Stimulated activated CD8-positive, alpha-beta memory T cell treated with anti-CD3 and anti-CD28 coated beads, Interleukin-7, amount 100 ng/mL, for 1 hour (primary cell): ENCODE measurements around the gene STK39.

ENCODE experiments used
- DNase-seq, 2 donors: peaks; one replicate each; pipeline ENCODE4 v3.0.0-alpha.2; 2020; ENCODE audit warnings: low read depth in 2 of 2

Gene STK39

DNA sequence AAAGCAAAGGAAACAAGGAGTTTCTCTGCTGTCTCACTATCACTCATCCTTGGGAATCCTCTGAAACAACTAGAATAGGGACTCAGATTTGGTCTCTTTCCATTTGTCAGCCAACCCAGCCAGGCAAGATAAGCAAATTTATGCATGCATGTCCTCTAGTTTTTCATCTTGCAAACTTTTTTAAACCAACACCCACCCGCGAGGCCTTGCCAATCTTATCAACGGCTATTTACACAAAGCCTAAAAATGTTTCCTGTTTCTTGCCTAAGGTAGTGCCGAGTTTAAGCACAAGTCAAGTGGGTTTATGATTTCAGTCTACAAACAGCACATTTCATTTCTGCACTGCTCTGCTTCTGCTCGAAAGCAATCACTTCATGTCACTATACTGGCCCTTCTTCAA, 240.9 kb downstream of the STK39 start:
- DNase-seq = no peak

- DNase-seq = no peak
Observed at GRCh38 chr2:168005586-168005985, 241.8 kb downstream of the STK39 start.

DNA sequence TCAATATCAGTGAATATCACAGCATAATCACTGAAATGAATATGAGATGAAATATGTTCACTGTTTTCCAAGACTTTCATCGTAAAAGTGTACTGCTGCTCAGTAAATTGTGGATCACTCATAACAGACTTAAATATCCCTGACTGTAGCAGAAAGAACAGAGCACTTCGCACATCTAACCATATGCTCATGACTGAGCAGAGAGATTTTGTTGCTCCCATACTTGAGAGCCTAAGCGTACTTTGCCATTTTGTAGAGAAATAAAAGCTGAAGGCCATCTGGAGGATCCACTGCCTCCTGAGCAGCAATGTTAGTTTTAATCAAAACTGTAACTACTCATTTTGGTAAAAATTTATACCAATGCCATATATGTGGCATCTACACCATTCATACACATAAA, 243.5 kb downstream of the STK39 start:
- no peak for DNase-seq

DNA sequence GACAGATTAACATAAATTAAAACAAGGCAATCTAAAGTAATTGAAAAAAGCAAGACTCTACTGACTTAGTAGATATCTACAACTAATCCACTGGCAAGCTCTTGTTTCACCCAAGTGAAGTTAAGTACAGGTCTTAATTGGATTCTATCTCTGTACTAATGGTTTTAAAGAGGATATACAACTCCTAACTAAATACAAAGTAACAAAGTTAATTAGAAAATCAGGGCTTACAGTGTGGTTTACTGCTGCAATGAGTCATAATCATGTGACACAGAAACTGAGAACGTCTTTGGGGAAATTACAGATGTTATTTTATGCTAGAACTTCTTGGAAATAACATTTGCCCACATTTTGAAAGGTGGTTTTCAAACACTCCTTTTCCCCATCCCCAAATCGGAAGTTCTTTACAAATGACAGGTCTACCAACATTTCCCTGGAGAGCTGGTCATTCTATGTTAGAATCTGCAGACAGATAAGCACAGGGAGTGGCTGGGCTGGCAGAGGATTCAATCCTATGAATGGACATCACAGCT, 245.3 kb downstream of the STK39 start:
- no peak for DNase-seq

GRCh38 chr2:167992278-167992677, 255.1 kb downstream of the STK39 start:
- DNase-seq = no peak

GRCh38 chr2:167990062-167990461, 257.3 kb downstream of the STK39 start:
- DNase-seq = no peak

GRCh38 chr2:167988296-167988695, 259.1 kb downstream of the STK39 start:
- no peak for DNase-seq

DNA sequence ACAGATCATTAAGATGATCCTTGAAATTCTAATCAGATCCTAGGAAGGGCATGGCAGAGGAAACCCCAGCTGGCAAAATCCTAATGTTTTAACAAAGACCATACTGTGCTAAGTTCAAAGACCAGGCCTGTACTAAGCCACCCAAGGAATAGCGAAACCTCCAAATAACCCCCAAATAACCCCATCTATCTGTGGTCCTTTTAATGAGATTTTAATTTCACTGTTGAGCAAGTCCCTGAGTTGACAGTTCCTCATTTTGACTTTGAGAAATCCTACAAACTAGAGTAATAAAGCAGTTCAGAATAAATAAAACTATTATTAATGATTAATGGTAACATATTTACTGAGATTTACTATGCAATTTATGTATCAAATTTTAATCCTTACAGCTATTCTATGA, 259.8 kb downstream of the STK39 start:
- DNase-seq = no peak

- DNase-seq = no peak
Observed at GRCh38 chr2:167987026-167987425, 260.4 kb downstream of the STK39 start.

GRCh38 chr2:167986223-167986622, 261.2 kb downstream of the STK39 start:
- no peak for DNase-seq

- no peak for DNase-seq
Observed at GRCh38 chr2:167981945-167982344, 265.4 kb downstream of the STK39 start.

GRCh38 chr2:167980439-167980838, 267.0 kb downstream of the STK39 start:
- no peak for DNase-seq

DNA sequence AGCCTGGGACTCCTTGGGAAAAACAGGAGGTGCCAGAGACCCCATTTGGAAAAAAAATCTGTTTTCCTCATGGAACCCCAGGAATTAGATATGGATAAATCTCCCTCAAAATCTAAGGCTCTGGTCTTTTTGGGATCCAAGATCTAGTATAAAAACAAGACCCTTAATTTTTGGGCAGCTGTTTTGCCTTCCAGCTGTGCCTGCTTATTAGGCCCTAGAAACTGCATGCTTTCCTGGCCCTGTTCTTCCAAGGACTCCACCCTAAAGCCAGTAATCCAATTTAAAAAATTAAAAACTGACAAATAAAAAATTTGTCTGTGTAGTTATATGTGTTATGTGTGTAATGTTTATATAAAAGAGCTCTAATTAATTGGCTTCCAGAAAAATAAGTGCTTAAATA, 274.6 kb downstream of the STK39 start:
- no peak for DNase-seq

DNA sequence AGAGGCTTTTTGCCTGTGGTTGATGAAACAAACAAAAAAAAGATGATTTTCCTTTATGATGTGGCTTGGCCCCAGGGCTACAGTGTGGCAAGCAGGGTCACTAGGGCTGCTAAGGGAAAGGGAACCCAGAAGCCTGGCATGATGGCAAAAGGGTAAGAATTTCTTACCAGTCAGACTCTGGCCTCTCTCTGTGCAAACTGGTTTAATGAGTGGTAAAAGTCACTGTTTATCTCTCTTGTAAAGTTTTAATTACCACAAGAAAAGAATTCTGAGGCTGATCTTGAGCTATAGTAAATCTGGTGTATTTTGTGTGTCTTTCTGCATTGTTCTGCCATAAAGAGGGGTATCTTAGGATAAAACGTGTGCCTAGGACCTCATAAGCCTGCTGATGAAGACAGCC, 275.4 kb downstream of the STK39 start:
- DNase-seq = no peak

GRCh38 chr2:167966937-167967913, 280.2 kb downstream of the STK39 start:
- DNase-seq = no peak

DNA sequence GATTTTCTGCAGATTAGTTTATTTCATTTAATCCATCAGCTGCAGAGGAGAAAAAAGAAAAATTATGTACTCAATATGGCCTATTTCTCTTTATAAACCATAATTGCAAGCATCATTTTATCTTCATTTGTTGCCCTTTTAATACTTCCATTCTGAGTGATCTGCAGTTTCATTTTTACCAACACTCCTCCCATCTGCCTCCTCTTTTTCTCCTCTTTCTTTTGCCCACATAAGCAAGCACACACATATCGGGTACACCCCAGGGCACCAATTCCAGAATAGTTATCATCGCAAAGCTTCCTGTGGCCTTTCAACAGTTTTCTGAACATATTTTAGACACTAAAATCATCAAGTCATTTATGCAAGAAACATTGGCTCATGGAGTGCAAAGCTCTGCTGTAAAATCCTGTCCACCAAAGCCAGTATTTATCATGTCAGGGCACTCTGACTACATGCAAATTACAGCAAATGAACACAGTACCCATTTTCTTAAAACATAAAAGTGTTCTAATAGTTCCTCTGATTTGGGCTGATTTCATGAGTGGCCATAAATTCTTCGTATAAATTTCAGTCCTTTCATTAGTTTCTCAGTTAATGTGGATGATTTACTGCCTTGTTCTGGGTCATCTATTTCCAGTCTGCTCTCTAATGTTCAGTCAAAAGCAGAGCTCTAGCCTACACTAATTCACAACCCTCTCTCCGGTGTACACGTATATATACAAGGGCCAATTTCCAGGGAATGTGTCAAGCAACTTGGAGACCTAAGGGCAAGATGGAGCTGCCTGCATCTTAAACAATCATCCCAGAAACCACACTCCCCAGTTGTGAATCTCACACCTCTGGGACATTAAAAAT, 281.3 kb downstream of the STK39 start:
- no peak for DNase-seq

DNA sequence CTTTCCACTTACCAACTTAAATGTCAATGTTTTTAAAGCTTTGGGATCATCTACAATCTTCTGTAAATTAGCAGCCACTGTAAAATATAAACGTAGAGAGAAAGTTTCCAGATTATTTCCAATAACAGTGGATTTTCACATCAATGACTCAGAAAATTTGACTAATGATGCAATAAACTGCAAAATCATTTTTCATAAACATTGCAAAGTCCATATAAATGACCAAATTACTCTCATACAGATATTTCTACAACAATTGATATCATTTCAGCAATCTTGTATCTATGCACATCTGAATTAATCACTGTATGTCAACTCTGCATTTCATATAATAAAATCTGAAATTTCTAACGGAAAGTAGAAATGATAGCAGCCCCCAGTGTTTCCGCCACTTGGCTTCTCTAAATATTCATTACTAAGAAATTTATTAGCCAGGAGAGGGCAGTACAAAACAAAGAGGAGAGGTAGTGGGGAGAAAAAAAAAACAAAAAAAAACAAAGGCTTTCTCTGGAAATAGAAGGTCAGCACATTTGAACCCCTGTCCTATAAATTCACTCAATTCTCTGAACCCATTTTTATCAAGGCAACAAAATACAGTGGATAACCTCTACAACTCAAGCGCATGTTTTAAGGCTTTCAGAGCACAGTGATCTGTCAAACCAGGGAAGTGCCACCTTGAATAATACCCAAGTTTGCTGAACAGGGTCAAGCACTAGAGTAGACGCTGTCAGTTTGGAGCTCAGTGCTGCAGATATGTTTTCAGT, 282.6 kb downstream of the STK39 start:
- DNase-seq = no peak

GRCh38 chr2:167963899-167964649, 283.3 kb downstream of the STK39 start:
- DNase-seq = no peak

DNA sequence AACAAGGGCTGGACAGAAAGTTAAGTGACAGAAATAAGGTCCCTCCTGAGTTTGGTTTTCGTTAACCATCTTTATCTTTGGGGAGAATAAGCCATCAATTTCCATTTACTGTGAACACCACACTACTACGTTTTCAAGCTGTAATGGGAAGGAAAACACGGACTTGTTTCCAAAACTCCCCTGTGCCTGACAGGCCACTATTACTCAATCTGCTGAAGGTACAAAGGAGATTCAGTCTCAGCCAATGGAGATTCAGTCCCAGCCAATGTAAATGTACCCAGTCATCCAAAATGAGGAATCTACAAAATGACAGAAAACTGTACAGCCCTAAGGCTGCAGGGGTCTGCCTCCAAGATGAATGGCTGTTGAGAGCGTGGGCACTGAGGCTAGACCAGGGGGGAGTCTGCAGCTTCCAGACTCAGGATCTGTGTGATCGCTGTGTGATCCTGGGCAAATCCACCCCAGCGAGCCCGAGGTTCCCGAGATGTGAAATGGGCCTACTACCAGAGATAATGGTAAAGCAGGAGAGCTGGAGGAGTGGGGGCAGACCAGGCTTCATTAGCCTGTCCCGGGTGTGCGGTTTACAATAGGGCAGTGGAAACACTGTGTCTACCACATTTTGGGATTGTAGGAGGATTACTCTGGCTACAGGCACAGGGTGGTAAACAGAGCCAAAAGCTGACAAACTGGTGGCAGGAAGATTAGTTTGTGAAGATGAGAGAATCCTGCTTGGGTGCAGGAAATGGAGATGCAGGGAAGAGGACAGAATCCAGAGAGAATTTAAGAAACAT, 284.8 kb downstream of the STK39 start:
- DNase-seq = no peak

DNA sequence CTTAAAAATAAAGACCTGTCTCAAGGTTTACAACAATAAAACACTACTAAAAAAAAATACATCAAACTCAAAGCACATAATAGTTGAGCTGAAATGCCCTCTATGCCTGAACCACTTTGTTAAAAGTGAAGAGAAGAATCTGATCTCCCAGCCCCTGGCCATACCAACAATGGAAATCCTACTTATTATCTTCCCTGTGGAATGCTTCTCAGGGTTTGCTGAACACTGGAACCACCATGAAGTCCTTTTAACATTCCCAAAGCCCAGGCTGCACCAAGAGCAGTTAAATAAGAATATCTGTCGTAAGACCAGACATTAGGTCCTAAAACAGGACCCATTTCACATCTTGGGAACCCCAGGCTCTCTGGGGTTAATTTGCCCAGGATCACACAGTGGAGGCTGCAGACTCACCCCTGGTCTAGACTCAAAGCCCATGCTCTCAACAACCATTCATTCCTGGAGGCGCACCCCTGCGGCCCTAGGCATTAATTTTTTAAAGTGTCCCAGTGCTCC, 285.8 kb downstream of the STK39 start:
- DNase-seq = no peak
